NOMO-1 treated with DMSO at 0.1 percent for 48 hours (cell line): ENCODE measurements around the gene SRRM3.
"Not testable (repeated sequence)": the region's sequence is repeated elsewhere in the genome, so short reads cannot be mapped to it uniquely, and the experiment has no call there.

Source experiments
- DNase-seq: peaks from one replicate; lab custom pipeline; 2025; ENCODE audit not compliant: unreplicated experiment; lab: John Stamatoyannopoulos, UW

Gene SRRM3

DNA sequence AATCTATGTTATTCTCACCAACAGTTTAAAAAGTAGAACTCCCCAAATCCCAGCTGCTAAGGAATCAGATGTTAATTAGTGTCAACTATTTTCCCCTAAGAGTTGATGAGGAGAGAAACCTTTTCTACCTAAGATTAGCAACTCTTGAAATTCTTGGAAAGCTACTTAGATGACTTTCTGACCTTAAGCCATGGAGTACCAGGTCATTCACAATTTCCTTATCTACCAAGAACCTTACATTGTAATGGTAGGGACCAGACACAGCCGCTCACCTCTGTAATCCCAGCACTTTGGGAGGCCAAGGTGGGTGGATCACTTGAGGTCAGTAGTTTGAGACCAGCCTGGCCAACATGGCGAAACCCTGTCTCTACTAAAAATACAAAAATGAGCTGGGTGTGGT, 133.7 kb downstream of the SRRM3 start:
- DNase-seq: not testable (repeated sequence)

DNA sequence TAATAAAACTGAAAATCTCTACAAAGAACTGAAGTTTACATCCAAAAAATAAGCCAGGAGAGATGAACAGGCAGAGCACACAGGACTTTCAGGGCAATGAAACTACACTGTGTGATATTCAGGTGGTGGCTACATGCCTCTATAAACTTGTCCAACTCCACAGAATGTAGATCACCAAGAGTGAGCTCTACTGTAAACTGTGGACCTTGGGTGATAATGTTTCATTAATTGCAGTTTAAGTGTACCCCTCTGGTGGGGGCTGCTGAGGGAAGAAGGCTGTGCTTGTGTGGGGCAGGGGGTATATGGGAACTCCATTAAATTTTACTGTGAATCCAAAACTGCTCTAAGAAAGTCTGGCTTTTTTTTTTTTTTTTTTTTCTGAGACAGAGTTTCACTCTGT, 134.4 kb downstream of the SRRM3 start:
- no peak for DNase-seq
